HepG2 (cell line): ENCODE data around the gene PAMR1. TPM values are rescaled to one million over a fixed set of nuclear protein-coding genes. Genes with fewer than 3 reads are reported as not detected.

ENCODE experiments used
- ATAC-seq: fragments of 200-7000 bp; cut with Tn5 transposase; 3 replicates; pipeline ENCODE4 v1.9.1; 2020; ENCODE audit warnings: mild to moderate bottlenecking, moderate library complexity
- BruUV-seq: library from RNA; stranded (reverse); fragments of 400-500 nt; replicated peaks from 2 replicates; lab custom pipeline; 2021; lab: Mats Ljungman, UMichigan
- CTCF ChIA-PET: fragments of 300-600 bp; formaldehyde crosslinking; extraction: SDS; loops from one replicate; lab custom pipeline; 2021; ENCODE audit warnings: low total read pairs, inconsistent platforms, low intra/inter-chr PET ratio; lab: Yijun Ruan, JAX
- POLR2A ChIA-PET: fragments of 350-600 bp; sonication (Branson Sonifier 250); formaldehyde crosslinking; loops from one replicate; lab custom pipeline; 2020; ENCODE audit warnings: antibody characterized with exemption, inconsistent platforms; lab: Yijun Ruan, JAX
- DNase-seq: peaks from one replicate; pipeline ENCODE4 v3.0.0-alpha.2; 2015; ENCODE audit warnings: low spot score
- FAIRE-seq: peaks from 3 replicates; lab custom pipeline; 2011; peaks lifted over from hg19 to GRCh38; lab: Jason Lieb, UNC
- H2AFZ ChIP-seq: one replicate; pipeline ENCODE4 v1.6.1; 2011; ENCODE audit warnings: low read length, inconsistent platforms
- H3K27ac ChIP-seq: fragments of 300-600 bp; 3 replicates; pipeline ENCODE4 v1.8.0; 2011; ENCODE audit warnings: mixed run types, mild to moderate bottlenecking, mixed read lengths, low read length, inconsistent platforms; ENCODE audit not compliant: insufficient read depth; ENCODE audit errors: extremely low read length
- H3K27me3 ChIP-seq, 2 experiments: fragments of 200-600 bp in 1 of 2; 2 replicates in 1 of 2; 3 replicates in 1 of 2; pipeline versions ENCODE4 v1.6.0 to v1.8.0; 2011; ENCODE audit warnings: low read length in 2 of 2, mild to moderate bottlenecking in 2 of 2, moderate library complexity in 2 of 2, inconsistent platforms in 1 of 2; ENCODE audit not compliant: insufficient read depth in 2 of 2, control insufficient read depth in 1 of 2
- H3K36me3 ChIP-seq, 2 experiments: fragments of 200-600 bp in 1 of 2; replicated peaks in 1 of 2; 2 replicates in 1 of 2; 3 replicates in 1 of 2; pipeline versions ENCODE4 v1.5.1 to v1.8.0; 2011; ENCODE audit warnings: low read length in 2 of 2, inconsistent platforms in 1 of 2; ENCODE audit not compliant: insufficient read depth in 2 of 2, control insufficient read depth in 1 of 2
- H3K4me1 ChIP-seq: 2 replicates; pipeline ENCODE4 v1.5.1; 2012; ENCODE audit warnings: low read length, inconsistent platforms; ENCODE audit not compliant: insufficient read depth
- H3K4me2 ChIP-seq: 2 replicates; pipeline ENCODE4 v1.6.0; 2011; ENCODE audit warnings: low read depth, low read length, inconsistent platforms
- H3K4me3 ChIP-seq, 3 experiments: fragments of 200-600 bp in 1 of 3; sonication (generic), shearing (Covaris generic) in 1 of 3; replicated peaks in 1 of 3; 2 replicates each; pipeline ENCODE4 v1.5.1; 2011 to 2016; ENCODE audit warnings: low read length in 3 of 3, inconsistent platforms in 2 of 3, low read depth in 2 of 3, mild to moderate bottlenecking in 2 of 3, control low read depth in 1 of 3, mixed read lengths in 1 of 3; ENCODE audit not compliant: insufficient read depth in 1 of 3
- H3K79me2 ChIP-seq: one replicate; pipeline ENCODE4 v1.6.1; 2011; ENCODE audit warnings: low read length, inconsistent platforms; ENCODE audit not compliant: insufficient read depth
- H3K9ac ChIP-seq: 2 replicates; pipeline ENCODE4 v1.6.0; 2011; ENCODE audit warnings: mild to moderate bottlenecking, low read depth, low read length, inconsistent platforms; ENCODE audit not compliant: insufficient read depth
- H3K9me3 ChIP-seq: 2 replicates; pipeline ENCODE4 v1.5.1; 2012; ENCODE audit warnings: mild to moderate bottlenecking, low read length
- H4K20me1 ChIP-seq: 2 replicates; pipeline ENCODE4 v1.6.0; 2011; ENCODE audit warnings: inconsistent platforms, mild to moderate bottlenecking, low read length, moderate library complexity; ENCODE audit not compliant: insufficient read depth
- MXD3 ChIP-seq: IDR thresholded peaks from 2 replicates; pipeline ENCODE4 v1.6.1; 2016; ENCODE audit warnings: mild to moderate bottlenecking, missing biosample characterization, missing genetic modification reagents
- THAP9 ChIP-seq: sonication (generic); formaldehyde crosslinking; IDR thresholded peaks from 2 replicates; pipeline ENCODE4; 2020; ENCODE audit warnings: missing genetic modification reagents, mild to moderate bottlenecking, borderline replicate concordance
- ZNF773 ChIP-seq: sonication (generic); formaldehyde crosslinking; IDR thresholded peaks from 2 replicates; pipeline ENCODE4 v1.4.0; 2020; ENCODE audit warnings: missing genetic modification reagents, borderline replicate concordance
- WGBS: methylation state at CpG from one replicate; pipeline ENCODE4 v1.1.6; 2017; ENCODE audit warnings: low lambda C conversion rate; 5-methylcytosine and 5-hydroxymethylcytosine counted together
- in situ Hi-C: cut with HindIII; loops from 2 replicates; pipeline ENCODE4 v1.10.0; 2017; ENCODE audit warnings: low pct_unique_long_range_greater_than_20kb; ENCODE audit not compliant: extremely low pct_ligation_motif_present
- intact Hi-C: fragments of 100-400 bp; cut with micrococcal nuclease; formaldehyde crosslinking; loops from one replicate; pipeline ENCODE4 v1.10.0; 2022; ENCODE audit not compliant: unreplicated experiment
- polyA plus RNA-seq, 8 experiments: library from polyadenylated mRNA; depleted of rRNA in 3 of 8; stranded (reverse) in 7 of 8; unstranded in 1 of 8; fragments of >200 nt; fragmentation: Illumina TruSeq in 4 of 8; extraction: Trizol in 4 of 8; gene quantifications; 2 replicates each; pipeline versions ENCODE4 v1.2.1 to v1.2.3, GENCODE V29; 2011 to 2016; ENCODE audit warnings: low read depth in 4 of 8, missing spikeins in 1 of 8, mixed read lengths in 1 of 8; ENCODE audit not compliant: insufficient read depth in 1 of 8
- total RNA-seq, 5 experiments: library from RNA; depleted of rRNA; stranded (reverse); fragments of >200 nt; fragmentation: Illumina TruSeq; extraction: Trizol; gene quantifications; 2 replicates each; pipeline ENCODE4 v1.2.3, GENCODE V29; 2016; ENCODE audit warnings: low read depth in 1 of 5
- TF ChIP-seq, protein P1 (sequence below), 2 experiments: sonication (generic) in 1 of 2; formaldehyde crosslinking in 1 of 2; IDR thresholded peaks; 2 replicates each; pipeline versions ENCODE4 v1.6.1 to v1.9.0; 2014 to 2022; ENCODE audit warnings: antibody characterized with exemption in 1 of 2, borderline replicate concordance in 1 of 2, inconsistent platforms in 1 of 2, low read depth in 1 of 2, missing genetic modification reagents in 1 of 2
- TF ChIP-seq, protein P2 (sequence below): IDR thresholded peaks from 2 replicates; pipeline ENCODE4 v1.6.1; 2016; ENCODE audit warnings: low read depth, control low read depth

Gene PAMR1
- total and polyA plus RNA-seq, 2 of the 13 experiments (the other 11 are each of a cell fraction or from before 2014, with no cell fraction given), result not detected

GRCh38 chr11:35414311-35414710, 111.1 kb downstream of the PAMR1 start:
- H3K27ac ChIP-seq, result no peak overlapping the region
- H3K4me3 ChIP-seq, result no peak overlapping the region
- no peak for FAIRE-seq
- H3K4me2 ChIP-seq, result no peak overlapping the region
- 3% methylated on average over 6 of the region's 6 CpGs for WGBS
- H2AFZ ChIP-seq, result no peak overlapping the region
- ChIA-PET CTCF (no interaction called here), POLR2A (no interaction called here)
- BruUV-seq, result no TSS peak
- intact Hi-C loops (no loop called here), in situ Hi-C loops (no loop called here)
- no peaks in the 10 kb centered on the region for H4K20me1 ChIP-seq
- no peak for DNase-seq
- peaks cover 3 to 28% of the 10 kb centered on the region in 2 experiments; a peak in 4 of 5 replicates for H3K27me3 ChIP-seq
- no peak for TF ChIP-seq THAP9 (CRISPR knock-in tag)
- no peak for TF ChIP-seq MXD3 (CRISPR knock-in tag)
- TF ChIP-seq ZNF773 (CRISPR knock-in tag), result no peak
- TF ChIP-seq, protein P1, sequence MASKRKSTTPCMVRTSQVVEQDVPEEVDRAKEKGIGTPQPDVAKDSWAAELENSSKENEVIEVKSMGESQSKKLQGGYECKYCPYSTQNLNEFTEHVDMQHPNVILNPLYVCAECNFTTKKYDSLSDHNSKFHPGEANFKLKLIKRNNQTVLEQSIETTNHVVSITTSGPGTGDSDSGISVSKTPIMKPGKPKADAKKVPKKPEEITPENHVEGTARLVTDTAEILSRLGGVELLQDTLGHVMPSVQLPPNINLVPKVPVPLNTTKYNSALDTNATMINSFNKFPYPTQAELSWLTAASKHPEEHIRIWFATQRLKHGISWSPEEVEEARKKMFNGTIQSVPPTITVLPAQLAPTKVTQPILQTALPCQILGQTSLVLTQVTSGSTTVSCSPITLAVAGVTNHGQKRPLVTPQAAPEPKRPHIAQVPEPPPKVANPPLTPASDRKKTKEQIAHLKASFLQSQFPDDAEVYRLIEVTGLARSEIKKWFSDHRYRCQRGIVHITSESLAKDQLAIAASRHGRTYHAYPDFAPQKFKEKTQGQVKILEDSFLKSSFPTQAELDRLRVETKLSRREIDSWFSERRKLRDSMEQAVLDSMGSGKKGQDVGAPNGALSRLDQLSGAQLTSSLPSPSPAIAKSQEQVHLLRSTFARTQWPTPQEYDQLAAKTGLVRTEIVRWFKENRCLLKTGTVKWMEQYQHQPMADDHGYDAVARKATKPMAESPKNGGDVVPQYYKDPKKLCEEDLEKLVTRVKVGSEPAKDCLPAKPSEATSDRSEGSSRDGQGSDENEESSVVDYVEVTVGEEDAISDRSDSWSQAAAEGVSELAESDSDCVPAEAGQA (IDR thresholded peaks at IDR 0.05; ENCODE audit: low read depth), result no peak
- TF ChIP-seq, protein P1 (CRISPR knock-in tag; IDR thresholded peaks at IDR 0.05; ENCODE audit: borderline replicate concordance), result no peak
- TF ChIP-seq, protein P2, sequence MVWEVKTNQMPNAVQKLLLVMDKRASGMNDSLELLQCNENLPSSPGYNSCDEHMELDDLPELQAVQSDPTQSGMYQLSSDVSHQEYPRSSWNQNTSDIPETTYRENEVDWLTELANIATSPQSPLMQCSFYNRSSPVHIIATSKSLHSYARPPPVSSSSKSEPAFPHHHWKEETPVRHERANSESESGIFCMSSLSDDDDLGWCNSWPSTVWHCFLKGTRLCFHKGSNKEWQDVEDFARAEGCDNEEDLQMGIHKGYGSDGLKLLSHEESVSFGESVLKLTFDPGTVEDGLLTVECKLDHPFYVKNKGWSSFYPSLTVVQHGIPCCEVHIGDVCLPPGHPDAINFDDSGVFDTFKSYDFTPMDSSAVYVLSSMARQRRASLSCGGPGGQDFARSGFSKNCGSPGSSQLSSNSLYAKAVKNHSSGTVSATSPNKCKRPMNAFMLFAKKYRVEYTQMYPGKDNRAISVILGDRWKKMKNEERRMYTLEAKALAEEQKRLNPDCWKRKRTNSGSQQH (CRISPR knock-in tag), result no peak
- no peaks in the 10 kb centered on the region for H3K9me3 ChIP-seq
- H3K4me1 ChIP-seq, result no peaks in the 10 kb centered on the region
- no peaks in the 10 kb centered on the region for H3K79me2 ChIP-seq
- no peak for ATAC-seq
- no peak overlapping the region for H3K9ac ChIP-seq
- no peaks in the 10 kb centered on the region for H3K36me3 ChIP-seq
